OCI-LY3 (cell line): ENCODE data around the gene PHF20.

Source experiments
- EZH2phosphoT487 ChIP-seq: fragments of 200-600 bp; shearing (Covaris generic); IDR thresholded peaks from 2 replicates; pipeline ENCODE4 v1.6.1; 2018; ENCODE audit warnings: antibody characterized with exemption, mixed run types, low read depth
- TF ChIP-seq, protein P1 (sequence below): fragments of 200-600, 300-600 bp; sonication (generic); IDR thresholded peaks from 2 replicates; pipeline ENCODE4 v1.5.1; 2014; ENCODE audit warnings: antibody characterized with exemption, low read length, low read depth

DNA sequence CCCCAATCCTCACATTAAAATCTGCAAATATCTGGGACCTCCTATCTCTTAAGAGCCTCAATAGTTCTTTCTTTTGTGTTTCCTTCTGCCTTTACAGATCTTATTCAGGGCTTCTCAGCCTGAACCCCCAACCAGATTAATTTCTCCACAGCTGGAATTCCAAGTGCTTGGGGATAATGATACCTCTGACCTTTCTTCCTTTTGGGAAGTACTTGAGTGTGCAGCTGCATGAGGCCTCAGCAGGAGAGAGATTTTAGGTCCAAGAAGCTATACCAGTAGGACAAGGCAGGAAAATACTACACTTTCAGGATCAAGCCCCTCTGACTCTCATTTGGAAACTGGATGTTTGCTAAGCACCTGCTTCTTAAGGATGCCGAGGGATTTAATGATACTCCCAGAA, 2.6 kb downstream of the PHF20 start:
- TF ChIP-seq, protein P1, sequence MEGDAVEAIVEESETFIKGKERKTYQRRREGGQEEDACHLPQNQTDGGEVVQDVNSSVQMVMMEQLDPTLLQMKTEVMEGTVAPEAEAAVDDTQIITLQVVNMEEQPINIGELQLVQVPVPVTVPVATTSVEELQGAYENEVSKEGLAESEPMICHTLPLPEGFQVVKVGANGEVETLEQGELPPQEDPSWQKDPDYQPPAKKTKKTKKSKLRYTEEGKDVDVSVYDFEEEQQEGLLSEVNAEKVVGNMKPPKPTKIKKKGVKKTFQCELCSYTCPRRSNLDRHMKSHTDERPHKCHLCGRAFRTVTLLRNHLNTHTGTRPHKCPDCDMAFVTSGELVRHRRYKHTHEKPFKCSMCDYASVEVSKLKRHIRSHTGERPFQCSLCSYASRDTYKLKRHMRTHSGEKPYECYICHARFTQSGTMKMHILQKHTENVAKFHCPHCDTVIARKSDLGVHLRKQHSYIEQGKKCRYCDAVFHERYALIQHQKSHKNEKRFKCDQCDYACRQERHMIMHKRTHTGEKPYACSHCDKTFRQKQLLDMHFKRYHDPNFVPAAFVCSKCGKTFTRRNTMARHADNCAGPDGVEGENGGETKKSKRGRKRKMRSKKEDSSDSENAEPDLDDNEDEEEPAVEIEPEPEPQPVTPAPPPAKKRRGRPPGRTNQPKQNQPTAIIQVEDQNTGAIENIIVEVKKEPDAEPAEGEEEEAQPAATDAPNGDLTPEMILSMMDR: no peak
- TF ChIP-seq EZH2phosphoT487: no peak
